Posterior vena cava (tissue), 2 donors: ENCODE data around the gene SLC15A1. TPM values are rescaled to one million over a fixed set of nuclear protein-coding genes. Genes with fewer than 3 reads are reported as not detected.

Source experiments
- DNase-seq: peaks from one replicate; pipeline ENCODE4 v3.0.0-alpha.2; 2020; ENCODE audit warnings: low spot score
- intact Hi-C, 2 donors: fragments of 100-400 bp; cut with DNase I; formaldehyde crosslinking; loops; one replicate each; pipeline versions ENCODE4 v1.14.1 to v1.14.2; 2022 to 2023
- long read RNA-seq, 2 donors: library from polyadenylated mRNA; unstranded; transcript quantifications; one replicate each; pipeline ENCODE4 v2.0.0, GENCODE V29; 2020 to 2021
- total RNA-seq, 2 donors: library from RNA; stranded (reverse); fragmentation: NEBNext Ultra II Directional; extraction: Animal tissue kit (Norgen Biotek cat#: 25700); gene quantifications; one replicate each; pipeline ENCODE4 v1.2.1, GENCODE V29; 2021
- donor health status: DM: yes; HTN: yes; CAD: no.
- donor health status: DM: yes; HTN: yes; CAD: no.

SLC15A1 gene, protein sequence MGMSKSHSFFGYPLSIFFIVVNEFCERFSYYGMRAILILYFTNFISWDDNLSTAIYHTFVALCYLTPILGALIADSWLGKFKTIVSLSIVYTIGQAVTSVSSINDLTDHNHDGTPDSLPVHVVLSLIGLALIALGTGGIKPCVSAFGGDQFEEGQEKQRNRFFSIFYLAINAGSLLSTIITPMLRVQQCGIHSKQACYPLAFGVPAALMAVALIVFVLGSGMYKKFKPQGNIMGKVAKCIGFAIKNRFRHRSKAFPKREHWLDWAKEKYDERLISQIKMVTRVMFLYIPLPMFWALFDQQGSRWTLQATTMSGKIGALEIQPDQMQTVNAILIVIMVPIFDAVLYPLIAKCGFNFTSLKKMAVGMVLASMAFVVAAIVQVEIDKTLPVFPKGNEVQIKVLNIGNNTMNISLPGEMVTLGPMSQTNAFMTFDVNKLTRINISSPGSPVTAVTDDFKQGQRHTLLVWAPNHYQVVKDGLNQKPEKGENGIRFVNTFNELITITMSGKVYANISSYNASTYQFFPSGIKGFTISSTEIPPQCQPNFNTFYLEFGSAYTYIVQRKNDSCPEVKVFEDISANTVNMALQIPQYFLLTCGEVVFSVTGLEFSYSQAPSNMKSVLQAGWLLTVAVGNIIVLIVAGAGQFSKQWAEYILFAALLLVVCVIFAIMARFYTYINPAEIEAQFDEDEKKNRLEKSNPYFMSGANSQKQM
- total RNA-seq = under 1 TPM in 1 of 2 donors, not detected in 1; 0.19 TPM
- long read RNA-seq, donor 1 = 0 reads
- long read RNA-seq, donor 2, partial matches to known transcripts = 0 of 1 reads
- long read RNA-seq, donor 2, other reads (novel, unspliced or antisense) = 0 of 1 reads

DNA sequence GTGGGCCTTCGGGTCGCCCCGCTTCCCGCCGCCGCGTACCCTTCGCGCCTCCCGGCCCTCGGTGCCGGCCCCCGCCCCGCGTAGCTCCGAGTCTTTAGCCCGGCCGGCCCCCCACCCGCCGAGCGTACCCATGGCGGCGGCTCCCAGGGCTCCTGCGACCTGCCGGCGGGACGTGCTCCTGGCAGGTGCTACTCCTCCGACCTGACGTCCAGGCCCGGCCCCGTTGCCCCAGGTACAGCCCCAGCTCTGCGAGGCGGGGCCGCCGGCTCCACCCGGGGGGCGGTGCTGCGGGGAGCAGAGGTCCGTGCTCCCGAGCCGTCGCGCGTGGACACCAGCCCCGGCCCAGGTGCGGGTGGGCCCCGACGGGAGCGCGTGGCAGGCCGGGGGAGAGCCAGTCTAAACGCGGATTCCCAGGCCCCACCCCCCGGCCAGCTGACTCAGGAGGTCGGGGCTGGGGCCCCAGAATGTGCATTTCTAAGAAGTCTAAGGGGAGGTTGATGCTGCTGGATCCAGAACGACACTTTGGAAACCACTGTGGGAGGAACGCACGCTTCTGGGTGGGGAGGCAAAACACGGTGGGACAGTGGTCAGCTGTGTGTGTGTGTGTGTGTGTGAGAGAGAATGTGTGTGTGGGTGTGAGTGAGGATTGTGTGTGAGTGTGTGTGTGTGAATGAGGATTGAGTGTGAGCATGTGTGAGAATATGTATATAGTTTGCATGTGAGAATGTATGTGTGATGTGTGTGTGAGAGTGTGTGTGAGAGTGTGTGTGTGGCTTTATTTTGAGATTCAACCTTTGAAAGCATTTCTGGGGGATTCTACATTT is at the start of gene SLC15A1:
TSS of gene SLC15A1 (minus strand) at position 206 of the 824 bp plus-strand sequence. CDS start at position 132, 74 bp downstream.
- intact Hi-C loops = no loop called here
- DNase-seq = no peak

DNA sequence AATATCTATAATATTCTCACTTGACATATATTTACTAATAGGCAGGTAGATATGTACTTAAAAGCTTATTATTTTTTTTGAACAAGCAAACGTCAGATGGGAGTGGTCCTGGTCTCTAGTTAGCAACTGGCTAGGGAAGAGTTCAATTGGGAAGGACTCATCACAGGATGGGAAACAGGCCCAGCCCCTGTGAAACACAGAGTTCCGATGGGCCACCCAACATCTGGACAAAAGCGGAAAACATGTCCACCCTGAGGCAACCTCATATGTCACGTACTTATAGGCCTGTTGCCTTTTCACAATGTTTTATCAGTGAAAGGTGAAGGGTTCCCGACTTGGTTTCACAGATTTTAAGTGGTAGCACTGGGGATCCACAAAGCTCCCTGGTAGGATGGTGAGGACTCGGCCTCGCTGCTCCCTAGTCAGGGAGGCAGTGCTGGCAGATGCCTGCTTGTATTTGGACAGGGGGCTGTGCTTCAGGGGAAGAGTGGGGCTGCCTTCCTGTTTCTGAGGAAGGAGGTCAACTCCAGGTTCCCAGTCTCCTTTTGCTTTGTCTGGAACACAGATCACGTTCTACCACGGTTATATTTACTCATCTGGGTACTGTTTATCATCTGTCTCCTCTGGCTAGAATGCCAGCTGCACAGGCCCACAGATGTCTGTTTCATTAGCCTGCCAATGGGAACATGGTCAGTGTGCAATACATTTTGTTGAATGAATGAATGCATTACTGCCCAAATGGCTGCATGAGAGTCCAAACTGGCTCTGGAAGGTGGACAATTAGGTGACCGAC is 49.4 kb upstream of the SLC15A1 start:
- DNase-seq = no peak

DNA sequence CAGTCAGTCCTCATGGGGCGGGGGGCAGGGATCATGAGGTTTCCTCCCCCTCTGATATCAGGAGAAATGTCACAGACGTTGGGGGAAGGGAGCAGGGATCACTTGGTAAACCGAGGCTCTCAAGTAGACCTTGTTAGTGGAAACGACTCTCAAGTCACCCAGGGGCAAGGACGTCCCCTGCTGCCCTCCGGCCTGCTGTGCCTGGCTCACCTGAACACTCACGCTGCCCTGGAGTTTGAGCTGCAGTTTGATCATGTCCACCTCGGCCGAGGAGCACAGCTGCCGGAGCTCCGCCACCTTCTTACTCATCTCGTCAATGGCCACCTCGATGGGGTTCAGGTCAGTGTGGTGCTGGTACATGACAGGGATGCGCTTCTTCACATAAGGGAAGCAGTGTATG is 47.6 kb upstream of the SLC15A1 start:
- intact Hi-C loops = no loop called here

More for the DNA sequence above, 49.4 kb upstream of the SLC15A1 start:
- intact Hi-C loops = no loop called here

DNA sequence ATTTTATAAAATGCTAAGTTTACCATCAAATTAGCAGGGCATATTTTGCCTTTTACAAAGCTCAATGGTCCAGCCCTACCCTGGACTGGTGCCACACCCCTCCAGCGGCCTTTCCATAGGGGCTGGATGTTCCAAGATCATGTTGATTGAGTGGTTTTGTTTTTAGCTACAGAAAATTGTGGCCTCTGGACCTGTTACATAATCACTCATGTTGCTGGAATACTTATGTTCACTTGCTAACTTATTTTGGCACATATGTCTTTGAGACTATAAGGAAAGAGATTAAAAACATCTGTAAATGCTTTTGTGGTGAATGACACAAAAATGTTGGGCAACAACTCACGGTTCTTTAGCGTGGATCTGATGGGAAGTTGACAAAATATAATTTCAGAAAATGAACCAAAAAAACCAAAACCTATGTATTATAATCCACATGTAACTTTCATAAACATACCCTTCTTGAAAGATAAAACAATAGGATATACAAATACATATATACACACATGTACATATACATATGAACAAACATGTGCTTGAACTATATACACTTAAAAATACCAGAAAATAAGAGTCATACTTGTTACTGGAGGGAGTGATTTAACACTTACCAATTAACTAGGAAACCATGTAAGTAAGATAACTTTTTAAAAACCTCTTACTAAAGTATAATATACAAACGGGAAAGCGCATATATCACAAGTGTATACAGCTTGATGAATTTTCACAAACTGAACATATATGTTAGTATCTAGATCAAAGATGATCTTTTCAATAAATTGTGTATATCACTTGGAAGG is 46.6 kb upstream of the SLC15A1 start:
- DNase-seq = peak; percentile 80
- intact Hi-C loops = no loop called here

More for the DNA sequence above, 47.6 kb upstream of the SLC15A1 start:
- no peak for DNase-seq

DNA sequence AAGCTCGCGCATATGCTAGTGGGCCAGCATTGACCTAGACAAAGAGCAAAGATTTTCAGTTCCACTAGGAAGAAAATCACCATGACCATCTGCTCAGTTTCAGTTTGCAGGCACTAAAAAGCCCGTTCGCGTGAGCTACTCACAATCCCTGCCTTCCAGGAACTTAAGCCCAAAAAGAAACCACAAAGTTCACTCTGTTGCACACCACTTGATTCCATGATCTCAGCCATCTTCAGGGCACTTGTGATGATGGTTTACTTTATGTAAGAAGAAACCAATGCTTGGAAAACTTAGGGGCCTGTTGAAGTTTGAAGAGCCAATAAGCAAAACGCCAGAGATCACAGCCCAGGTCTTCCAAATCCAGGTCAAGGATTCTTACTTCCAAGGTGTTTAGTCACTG is 45.0 kb upstream of the SLC15A1 start:
- intact Hi-C loops = no loop called here

DNA sequence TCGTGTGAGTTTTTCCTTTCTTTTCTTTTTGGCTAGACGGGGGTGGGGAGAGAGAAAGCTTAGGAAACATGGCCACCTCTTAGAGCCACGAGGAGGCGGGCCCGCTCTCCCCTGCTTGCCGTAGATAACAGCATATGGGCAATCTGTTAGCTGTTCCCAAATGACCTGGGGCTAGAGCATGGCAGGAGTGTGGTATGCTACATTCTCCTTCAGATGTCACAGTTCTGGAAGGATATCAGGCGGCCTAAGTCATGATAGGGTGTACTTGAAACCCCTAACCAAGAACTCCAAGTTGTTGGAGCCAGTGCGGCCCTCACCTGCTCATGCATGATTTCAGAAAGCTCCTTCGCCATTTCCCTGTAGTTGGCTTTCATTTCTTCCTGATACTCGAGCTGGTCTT is 44.3 kb upstream of the SLC15A1 start:
- intact Hi-C loops = no loop called here
- DNase-seq = peak; percentile 48

More for the DNA sequence above, 45.0 kb upstream of the SLC15A1 start:
- DNase-seq = no peak

DNA sequence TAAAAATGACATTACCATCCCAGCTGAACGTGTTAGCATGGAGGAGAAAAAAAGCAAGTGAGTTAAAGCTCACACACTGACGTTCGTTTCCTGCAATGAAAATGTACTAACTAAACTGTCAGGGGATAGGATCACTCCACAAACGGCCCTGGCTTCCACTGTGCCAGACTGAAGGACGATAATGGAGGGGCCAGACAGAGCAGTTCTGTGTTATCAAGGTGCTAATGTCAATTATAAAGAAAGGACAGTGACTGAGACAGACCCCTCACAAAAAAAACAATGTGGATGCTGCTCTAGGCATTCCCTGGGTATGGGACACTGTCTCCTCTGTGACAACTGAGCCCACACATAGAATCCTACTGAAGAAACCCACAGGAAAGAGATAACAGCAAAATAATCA is 43.7 kb upstream of the SLC15A1 start:
- intact Hi-C loops = no loop called here

DNA sequence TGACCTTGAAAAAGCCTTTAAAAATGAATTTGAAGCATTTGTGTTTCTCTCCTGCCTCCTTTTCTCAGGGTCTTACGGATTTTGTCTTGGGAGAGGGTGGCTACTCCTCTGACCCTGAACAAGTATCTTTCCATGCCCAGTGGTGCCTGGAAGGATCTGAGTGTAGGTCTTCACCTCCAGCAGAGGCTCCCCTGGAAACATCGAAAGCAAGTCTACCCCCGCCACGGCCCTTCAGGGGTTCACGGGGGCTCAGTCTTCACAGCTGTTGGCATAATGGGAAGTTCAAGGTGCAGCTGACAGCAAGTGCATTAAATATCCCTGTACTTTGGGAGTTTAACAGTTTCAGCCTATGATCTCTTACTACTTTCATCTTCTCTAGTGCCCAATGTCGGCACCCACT is 42.7 kb upstream of the SLC15A1 start:
- no peak for DNase-seq
- intact Hi-C loops = no loop called here

More for the DNA sequence above, 43.7 kb upstream of the SLC15A1 start:
- DNase-seq = no peak

DNA sequence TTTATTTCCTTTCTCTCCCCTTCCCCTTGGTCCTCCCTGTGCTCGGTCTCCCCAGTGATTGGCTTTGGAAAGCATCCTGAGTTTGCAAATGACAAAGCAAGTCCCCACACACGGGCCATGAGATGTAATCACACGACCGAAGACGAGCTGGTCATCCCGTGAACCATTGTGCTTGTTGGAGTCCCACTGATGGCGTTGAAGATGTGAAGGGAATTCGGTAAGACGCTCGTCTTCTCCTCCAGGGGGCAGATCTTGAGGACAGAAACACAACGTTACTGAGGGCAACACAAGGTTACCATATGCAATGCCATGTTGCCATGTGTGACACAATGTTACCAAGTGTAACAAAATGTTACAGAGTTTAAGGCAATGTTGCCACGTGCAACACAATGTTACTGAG is 42.0 kb upstream of the SLC15A1 start:
- peak; percentile 36 for DNase-seq
- intact Hi-C loops = no loop called here

DNA sequence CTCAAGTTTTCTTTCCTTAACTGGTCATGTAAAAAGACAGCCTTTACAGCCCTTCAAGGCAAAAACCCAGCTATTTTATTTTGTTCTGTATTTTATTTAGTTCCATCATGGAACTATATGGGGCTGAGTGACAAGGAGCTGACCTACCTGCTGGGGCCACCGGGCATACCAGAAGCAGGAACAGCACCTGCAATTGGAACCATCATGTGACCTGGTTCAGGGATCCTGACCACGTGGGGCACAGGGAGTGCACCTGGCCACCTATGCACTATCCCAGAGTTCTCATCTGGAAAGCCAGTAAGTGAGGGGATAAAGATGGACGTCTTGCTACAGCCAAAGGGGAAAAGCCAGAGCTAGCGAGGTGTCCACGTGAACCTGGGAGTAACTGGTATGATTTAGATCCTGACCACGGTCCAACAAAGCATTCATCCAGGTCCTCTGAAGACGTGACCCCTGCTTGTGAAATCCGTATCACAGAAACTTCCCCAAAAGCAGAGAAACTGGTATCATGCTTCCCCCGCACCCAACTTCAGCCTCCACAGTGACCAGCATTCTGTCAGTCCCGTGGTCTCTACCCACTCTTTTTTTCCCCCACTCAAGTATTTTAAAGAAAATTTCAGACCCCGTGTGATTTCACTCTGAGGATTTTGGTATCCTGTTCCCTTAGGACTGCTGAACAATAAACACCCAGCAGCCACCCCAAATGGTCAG is 40.5 kb upstream of the SLC15A1 start:
- no peak for DNase-seq
- intact Hi-C loops = no loop called here

DNA sequence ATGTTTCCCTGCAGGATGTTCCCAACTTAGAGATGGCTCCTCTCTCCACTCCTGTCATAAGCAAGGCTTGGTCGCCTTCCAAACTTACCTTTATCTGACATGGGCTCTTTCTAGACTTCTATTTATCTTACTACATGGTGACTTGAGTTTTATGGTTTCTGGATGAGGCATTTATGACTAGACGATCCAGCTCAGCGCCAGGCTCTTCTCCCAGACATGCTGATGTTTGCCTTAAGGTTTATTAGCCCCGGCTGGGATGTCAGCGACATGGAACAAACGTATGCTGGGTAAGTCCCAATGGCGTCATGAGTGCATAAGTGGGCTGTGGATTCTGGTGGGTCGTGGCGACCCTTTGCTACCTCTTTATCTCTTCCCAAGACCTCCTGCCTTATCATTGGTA is 39.8 kb upstream of the SLC15A1 start:
- intact Hi-C loops = no loop called here

DNA sequence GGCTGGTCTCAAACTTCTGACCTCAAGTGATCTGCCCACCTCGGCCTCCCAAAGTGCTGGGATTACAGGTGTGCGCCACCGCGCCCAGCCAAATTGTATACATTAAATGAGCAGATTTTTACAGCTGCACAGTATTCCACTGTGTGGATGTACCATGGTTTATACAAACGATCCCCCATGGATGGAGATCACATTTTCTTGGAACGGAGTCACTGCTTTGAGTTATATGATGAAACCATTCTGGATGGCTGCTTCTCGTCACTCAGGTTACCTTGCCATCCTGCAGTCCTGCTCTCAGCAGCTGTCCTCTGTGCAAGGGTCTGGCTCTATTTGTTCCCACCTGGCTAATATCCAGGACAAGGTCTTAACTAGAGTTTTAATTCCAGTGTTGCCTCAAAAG is 39.1 kb upstream of the SLC15A1 start:
- intact Hi-C loops = no loop called here
- no peak for DNase-seq

More for the DNA sequence above, 39.8 kb upstream of the SLC15A1 start:
- DNase-seq = no peak

DNA sequence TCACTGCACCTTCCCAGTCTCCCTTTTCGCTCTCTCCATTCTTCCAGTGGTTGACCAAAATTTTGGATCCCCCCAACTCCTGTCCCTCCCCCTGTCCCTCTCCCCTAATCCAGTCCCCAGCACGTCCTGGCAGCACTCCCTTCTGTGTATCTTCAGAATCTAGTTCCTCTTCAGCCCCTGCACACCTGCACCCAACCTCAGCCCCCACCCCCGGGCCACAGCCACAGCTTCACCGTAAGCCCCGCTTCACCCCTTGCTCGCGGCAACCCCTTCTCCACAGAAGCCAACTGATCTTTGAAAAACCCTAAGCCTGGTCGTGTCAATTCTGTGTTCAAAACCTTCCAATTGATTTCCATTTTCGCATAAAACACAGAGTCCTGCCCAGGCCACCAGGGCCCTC is 35.5 kb upstream of the SLC15A1 start:
- DNase-seq = no peak
- intact Hi-C loops = no loop called here

DNA sequence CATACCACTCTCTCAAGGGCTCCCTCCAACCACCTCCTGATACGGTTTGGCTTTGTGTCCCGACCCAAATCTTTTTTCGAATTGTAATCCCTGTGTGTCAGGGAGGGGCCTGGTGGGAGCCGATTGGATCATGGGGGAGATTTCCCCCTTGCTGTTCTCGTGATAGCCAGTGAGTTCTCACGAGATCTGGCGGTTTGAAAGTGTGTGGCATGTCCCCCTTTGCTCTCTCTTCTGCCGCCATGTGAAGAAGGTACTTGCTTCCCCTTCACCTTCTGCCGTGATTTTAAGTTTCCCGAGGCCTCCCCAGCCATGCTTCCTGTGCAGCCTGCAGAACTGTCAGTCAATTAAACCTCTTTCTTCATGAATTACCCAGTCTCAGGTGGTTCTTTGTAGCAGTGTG is 34.7 kb upstream of the SLC15A1 start:
- intact Hi-C loops = no loop called here
- no peak for DNase-seq

DNA sequence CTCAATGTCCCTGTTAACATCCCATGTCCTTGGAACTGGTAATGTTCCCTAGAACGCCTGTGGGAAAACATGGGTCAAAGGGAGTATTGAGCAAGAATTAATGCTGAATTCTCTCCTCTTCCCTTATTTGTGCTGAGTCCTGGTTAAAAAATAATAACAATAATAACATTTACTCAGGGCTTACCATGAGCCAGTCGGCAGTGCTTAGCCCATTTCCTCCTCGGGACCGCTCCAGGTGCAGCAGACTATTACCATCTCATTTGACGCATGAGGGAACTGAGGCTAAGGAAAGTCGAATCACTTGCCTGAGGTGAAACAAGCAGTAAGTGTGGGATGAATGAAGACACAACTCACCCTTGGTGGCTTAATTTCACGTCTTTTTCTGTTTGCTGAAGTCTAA is 33.6 kb upstream of the SLC15A1 start:
- intact Hi-C loops = no loop called here
- no peak for DNase-seq

DNA sequence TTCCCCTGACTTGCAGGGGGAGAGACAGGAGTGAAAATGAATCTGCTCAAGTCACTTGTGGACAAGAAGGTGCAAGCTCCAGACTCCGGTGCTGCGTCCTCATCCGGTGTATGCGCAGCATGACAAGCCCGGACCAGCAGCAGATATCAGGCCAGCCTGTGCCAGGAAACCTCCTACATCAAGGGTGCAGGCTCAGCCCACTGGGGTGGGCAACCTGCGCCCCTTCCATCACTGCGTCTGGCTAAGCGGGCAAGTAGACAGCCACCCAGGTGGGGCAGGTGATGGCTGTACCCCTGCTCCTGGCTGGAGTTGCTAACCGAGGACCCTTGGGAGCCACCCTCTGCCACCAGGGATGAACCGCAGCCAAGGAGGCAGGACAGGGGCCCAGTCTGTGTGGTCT is 32.9 kb upstream of the SLC15A1 start:
- intact Hi-C loops = no loop called here
- DNase-seq = peak; percentile 51

DNA sequence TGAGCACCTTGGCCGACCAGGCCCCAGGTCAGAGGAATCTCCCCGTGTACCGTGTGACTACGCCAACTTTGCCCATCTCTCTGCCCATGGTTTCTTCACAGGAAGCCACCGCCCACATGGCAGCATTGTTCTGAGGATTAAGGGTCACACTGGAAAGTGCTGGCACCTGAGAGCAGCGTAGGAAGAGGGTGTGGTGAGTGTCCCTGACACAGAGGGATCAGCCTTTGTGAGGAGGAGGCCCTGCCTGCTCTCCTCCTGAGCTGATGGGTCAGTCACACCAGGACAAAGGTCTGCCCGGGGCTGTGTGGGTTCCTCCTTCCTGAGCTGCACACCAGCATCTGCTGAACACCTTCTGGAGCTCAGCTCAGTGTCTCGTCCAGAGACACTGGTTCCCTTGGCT is 32.2 kb upstream of the SLC15A1 start:
- intact Hi-C loops = no loop called here
- no peak for DNase-seq
